HG03064 (cell line): ENCODE data around the gene GLP2R.

Experiments
- ATAC-seq: cut with Tn5 transposase; IDR thresholded peaks from one replicate; pipeline ENCODE4 v1.9.1; 2021; ENCODE audit warnings: low read depth; ENCODE audit not compliant: unreplicated experiment

The GLP2R gene

GRCh38 chr17:9895923-9896322, 70.2 kb downstream of the GLP2R start:
- ATAC-seq = no peak

- no peak for ATAC-seq
Observed at GRCh38 chr17:9897372-9897968, 71.7 kb downstream of the GLP2R start.

GRCh38 chr17:9898812-9899211, 73.1 kb downstream of the GLP2R start:
- no peak for ATAC-seq

- ATAC-seq = no peak
Observed at GRCh38 chr17:9899280-9900043, 73.7 kb downstream of the GLP2R start.

- no peak for ATAC-seq
Observed at GRCh38 chr17:9900044-9900594, 74.4 kb downstream of the GLP2R start.

- ATAC-seq = no peak
Observed at GRCh38 chr17:9900784-9901183, 75.1 kb downstream of the GLP2R start.

GRCh38 chr17:9902120-9902519, 76.4 kb downstream of the GLP2R start:
- ATAC-seq = no peak

GRCh38 chr17:9904277-9905077, 78.8 kb downstream of the GLP2R start:
- no peak for ATAC-seq

GRCh38 chr17:9905078-9905415, 79.3 kb downstream of the GLP2R start, which contains the start of gene RCVRN:
Gene RCVRN, minus strand, starts transcription at chr17:9905271. Its CDS starts 91 bp downstream, at chr17:9905180.
- no peak for ATAC-seq

GRCh38 chr17:9905902-9906301, 80.2 kb downstream of the GLP2R start:
- no peak for ATAC-seq

GRCh38 chr17:9906616-9907015, 80.9 kb downstream of the GLP2R start:
- ATAC-seq = no peak

GRCh38 chr17:9907131-9907530, 81.4 kb downstream of the GLP2R start:
- ATAC-seq = no peak

GRCh38 chr17:9907883-9908648, 82.3 kb downstream of the GLP2R start:
- no peak for ATAC-seq

GRCh38 chr17:9908649-9909042, 82.9 kb downstream of the GLP2R start:
- ATAC-seq = no peak

- ATAC-seq = no peak
Observed at GRCh38 chr17:9911089-9911488, 85.4 kb downstream of the GLP2R start.

- no peak for ATAC-seq
Observed at GRCh38 chr17:9912121-9913099, 86.7 kb downstream of the GLP2R start.

GRCh38 chr17:9913476-9913875, 87.8 kb downstream of the GLP2R start:
- ATAC-seq = no peak

GRCh38 chr17:9916108-9916507, 90.4 kb downstream of the GLP2R start:
- no peak for ATAC-seq

- ATAC-seq = no peak
Observed at GRCh38 chr17:9917131-9917530, 91.4 kb downstream of the GLP2R start.
